ENCODE measurements around the gene RPS2. TPM values are rescaled to one million over a fixed set of nuclear protein-coding genes. Genes with fewer than 3 reads are reported as not detected.
A peak's percentile ranks its signal among the peaks of the same experiment; 100 is the strongest.

The RPS2 gene
- total and polyA plus RNA-seq, 2 donors (not counting 1 experiment from before 2014, with no cell fraction given): 1,683 to 2,596 TPM

- Histone ChIP-seq H3K9ac (ENCODE audit: insufficient read depth, low read length) (no peak overlapping the region), H3K27me3 (ENCODE audit: control insufficient read depth, insufficient read depth, low read length) (peaks cover 19% of the 10 kb centered on the region), H3K27ac (ENCODE audit: insufficient read depth, low read length) (no peak overlapping the region), H3K4me1 (ENCODE audit: control insufficient read depth, extremely low read depth, insufficient read depth, low read length) (peaks cover 9% of the 10 kb centered on the region), H3K4me3 (replicated peaks in 1 of 4; ENCODE audit: control extremely low read depth in 1 of 4, insufficient read depth in 1 of 4, low read depth in 3 of 4, low read length in 4 of 4) (no peak overlapping the region), H3K79me2 (ENCODE audit: control insufficient read depth, insufficient read depth, low read length) (peaks cover 8% of the 10 kb centered on the region), H3K9me3 (ENCODE audit: control insufficient read depth, insufficient read depth, low read depth, low read length) (no peaks in the 10 kb centered on the region), H3K4me2 (ENCODE audit: extremely low read depth, insufficient read depth, low read length) (no peak overlapping the region), H3K36me3 (ENCODE audit: control insufficient read depth, insufficient read depth, low read length) (peaks cover 28% of the 10 kb centered on the region), H4K20me1 (ENCODE audit: control insufficient read depth, extremely low read depth, insufficient read depth, low read length) (no peaks in the 10 kb centered on the region), H2AFZ (ENCODE audit: low read length) (no peak overlapping the region)
- DNase-seq (ENCODE audit: low read depth in 2 of 2): no peak
- no peak for TF ChIP-seq CTCF (conservative IDR thresholded peaks at IDR 0.05 in 1 of 2, IDR thresholded peaks at IDR 0.05 in 1 of 2; ENCODE audit: low read depth in 1 of 2, low read length in 2 of 2)
- TF ChIP-seq EZH2 (IDR thresholded peaks at IDR 0.05; ENCODE audit: low read length, missing control alignments): no peak
Measured at GRCh38 chr16:1980770-1981087, 16.1 kb upstream of the RPS2 start.

DNA sequence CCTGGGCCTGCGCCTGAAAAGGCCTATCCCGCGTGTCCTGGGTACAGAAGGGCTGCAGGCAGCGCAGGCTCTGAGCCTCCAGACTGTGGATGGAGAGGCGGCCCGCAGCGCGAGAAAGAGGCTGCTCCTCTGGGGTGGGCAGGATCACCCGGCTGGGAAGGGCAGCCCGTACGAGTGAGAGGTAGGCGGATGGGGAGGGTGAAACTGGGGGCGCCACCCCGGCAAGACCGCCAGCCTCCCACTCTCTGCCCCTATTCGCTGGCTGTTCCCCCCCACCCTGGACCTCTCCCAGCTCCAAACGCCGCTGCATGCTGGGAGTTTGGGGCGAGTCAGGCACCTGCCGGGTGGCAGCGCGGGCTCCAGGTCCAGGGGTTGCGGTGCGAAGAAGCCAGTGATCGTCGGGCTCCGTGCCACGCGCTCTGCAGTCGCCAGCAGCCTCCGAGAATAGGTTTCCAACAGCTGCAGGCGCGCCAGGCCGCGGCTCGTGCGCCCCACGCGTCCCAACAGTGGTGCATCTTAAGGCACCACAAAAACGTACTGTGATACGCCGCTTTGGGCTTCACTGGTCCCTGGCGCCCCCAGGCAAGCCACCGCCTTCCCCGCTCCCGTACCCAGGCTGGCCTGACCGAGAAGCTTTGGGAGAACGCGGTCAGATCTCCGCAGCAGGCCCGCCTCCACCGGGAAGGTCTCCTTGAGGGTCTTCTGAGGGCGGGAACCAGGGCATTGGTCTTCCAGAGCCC, 15.6 kb upstream of the RPS2 start:
- Histone ChIP-seq H3K4me2 (ENCODE audit: extremely low read depth, insufficient read depth, low read length) (no peak overlapping the region), H3K27ac (ENCODE audit: insufficient read depth, low read length) (no peak overlapping the region), H3K9me3 (ENCODE audit: control insufficient read depth, insufficient read depth, low read depth, low read length) (no peaks in the 10 kb centered on the region), H3K27me3 (ENCODE audit: control insufficient read depth, insufficient read depth, low read length) (peaks cover 19% of the 10 kb centered on the region), H3K9ac (ENCODE audit: insufficient read depth, low read length) (no peak overlapping the region), H3K36me3 (ENCODE audit: control insufficient read depth, insufficient read depth, low read length) (peaks cover 31% of the 10 kb centered on the region), H3K4me3 (replicated peaks in 1 of 4; ENCODE audit: control extremely low read depth in 1 of 4, insufficient read depth in 1 of 4, low read depth in 3 of 4, low read length in 4 of 4) (no peak overlapping the region), H2AFZ (ENCODE audit: low read length) (no peak overlapping the region), H3K79me2 (ENCODE audit: control insufficient read depth, insufficient read depth, low read length) (peaks cover 5% of the 10 kb centered on the region), H4K20me1 (ENCODE audit: control insufficient read depth, extremely low read depth, insufficient read depth, low read length) (no peaks in the 10 kb centered on the region), H3K4me1 (ENCODE audit: control insufficient read depth, extremely low read depth, insufficient read depth, low read length) (peaks cover 6% of the 10 kb centered on the region)
- no peak for TF ChIP-seq CTCF (conservative IDR thresholded peaks at IDR 0.05 in 1 of 2, IDR thresholded peaks at IDR 0.05 in 1 of 2; ENCODE audit: low read depth in 1 of 2, low read length in 2 of 2)
- TF ChIP-seq EZH2 (IDR thresholded peaks at IDR 0.05; ENCODE audit: low read length, missing control alignments): peak; percentile 71
- DNase-seq (ENCODE audit: low read depth in 2 of 2): no peak

- no peak overlapping the region for H3K9ac ChIP-seq (ENCODE audit: insufficient read depth, low read length)
- H3K9me3 ChIP-seq (ENCODE audit: control insufficient read depth, insufficient read depth, low read depth, low read length): no peaks in the 10 kb centered on the region
- no peak for DNase-seq (ENCODE audit: low read depth in 2 of 2)
- H3K36me3 ChIP-seq (ENCODE audit: control insufficient read depth, insufficient read depth, low read length): peaks cover 37% of the 10 kb centered on the region
- H3K27me3 ChIP-seq (ENCODE audit: control insufficient read depth, insufficient read depth, low read length): peaks cover 19% of the 10 kb centered on the region
- H2AFZ ChIP-seq (ENCODE audit: low read length): no peak overlapping the region
- H3K79me2 ChIP-seq (ENCODE audit: control insufficient read depth, insufficient read depth, low read length): no peaks in the 10 kb centered on the region
- H4K20me1 ChIP-seq (ENCODE audit: control insufficient read depth, extremely low read depth, insufficient read depth, low read length): no peaks in the 10 kb centered on the region
- TF ChIP-seq EZH2 (IDR thresholded peaks at IDR 0.05; ENCODE audit: low read length, missing control alignments): no peak
- no peaks in the 10 kb centered on the region for H3K4me1 ChIP-seq (ENCODE audit: control insufficient read depth, extremely low read depth, insufficient read depth, low read length)
- H3K27ac ChIP-seq (ENCODE audit: insufficient read depth, low read length): no peak overlapping the region
- H3K4me3 ChIP-seq (replicated peaks in 1 of 4; ENCODE audit: control extremely low read depth in 1 of 4, insufficient read depth in 1 of 4, low read depth in 3 of 4, low read length in 4 of 4): no peak overlapping the region
- H3K4me2 ChIP-seq (ENCODE audit: extremely low read depth, insufficient read depth, low read length): no peak overlapping the region
Measured at GRCh38 chr16:1979271-1980029, 14.8 kb upstream of the RPS2 start.

Data from fibroblast of lung (primary cell).